ENCODE measurements around the gene KRTAP17-1. TPM values are rescaled to one million over a fixed set of nuclear protein-coding genes. Genes with fewer than 3 reads are reported as not detected.
"Not testable (repeated sequence)": the region's sequence is repeated elsewhere in the genome, so short reads cannot be mapped to it uniquely, and the experiment has no call there.

The KRTAP17-1 gene
- polyA plus RNA-seq, 3 donors: not detected

GRCh38 chr17:41315814-41316445, 420 bp upstream of the KRTAP17-1 start:
- H3K27ac ChIP-seq (ENCODE audit: low read depth, low read length): no peak overlapping the region
- 66 to 81% (median 74%) methylated on average over 17 of the region's 17 CpGs for WGBS, 3 donors

DNA sequence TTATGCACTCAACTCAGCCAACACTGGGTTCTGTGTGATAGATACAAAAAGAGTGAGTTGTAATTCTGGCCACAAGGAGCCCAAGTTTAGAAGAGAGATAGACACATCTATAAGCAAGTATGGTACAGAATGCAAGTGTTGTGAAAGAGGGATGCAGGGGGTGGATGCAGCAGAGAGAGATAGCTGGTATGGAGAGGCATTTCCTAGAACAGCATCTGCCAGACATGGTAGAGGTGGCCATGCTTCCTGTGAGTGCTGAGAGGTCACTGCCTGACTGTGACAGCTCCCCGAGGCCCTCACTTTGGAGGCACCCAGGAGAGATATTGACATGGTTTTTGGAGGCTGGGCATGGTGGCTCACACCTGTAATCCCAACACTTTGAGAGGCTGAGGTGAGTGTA, 4.4 kb downstream of the KRTAP17-1 start:
- H3K27ac ChIP-seq (ENCODE audit: low read depth, low read length): no peak overlapping the region
- 50 to 85% (median 69%) methylated on average over 1 of the region's 1 CpG for WGBS, 3 donors

- WGBS, 3 donors: 49 to 59% (median 53%) methylated on average over 7 of the region's 7 CpGs
- H3K27ac ChIP-seq (ENCODE audit: low read depth, low read length): no peak within 1 kb of the TSS
These were observed 6.6 kb downstream of the KRTAP17-1 start, which contains the start of gene KRTAP16-1 for GRCh38 chr17:41308918-41309359. Gene KRTAP16-1, minus strand, starts transcription at chr17:41309309. Its CDS starts 56 bp downstream, at chr17:41309253.

DNA sequence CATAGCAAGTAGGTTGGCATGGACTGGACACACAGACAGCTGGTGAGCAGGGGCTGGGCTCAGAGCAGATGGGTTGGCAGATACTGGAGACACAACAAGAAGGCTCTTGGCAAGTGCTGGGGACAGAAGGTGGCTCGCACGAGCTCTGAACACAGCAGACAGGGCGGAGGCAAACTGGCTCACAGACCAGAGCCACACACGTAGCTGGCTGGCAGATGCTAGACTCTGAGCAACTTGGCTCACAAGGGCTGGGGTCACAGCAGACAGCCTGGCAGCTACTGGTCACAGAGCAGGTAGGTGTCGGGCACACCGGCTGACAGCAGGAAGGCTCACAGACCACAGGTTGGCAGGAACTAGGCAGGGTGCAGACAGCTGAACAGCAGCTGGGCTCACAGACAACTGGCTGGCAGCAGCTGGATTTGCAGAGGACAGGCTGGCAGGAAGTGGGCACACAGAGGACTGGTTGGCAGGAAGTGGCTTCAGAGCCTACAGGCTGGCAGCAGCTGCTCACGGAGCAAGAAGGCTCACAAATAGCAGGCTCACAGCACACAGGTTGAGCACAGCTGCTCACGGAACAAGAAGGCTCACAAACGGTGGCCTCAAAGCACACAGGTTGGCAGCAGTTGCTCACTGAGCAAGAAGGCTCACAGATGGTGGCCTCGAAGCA, 7.1 kb downstream of the KRTAP17-1 start:
- H3K27ac ChIP-seq (ENCODE audit: low read depth, low read length): no peak overlapping the region
- 37 to 60% (median 50%) methylated on average over 10 of the region's 10 CpGs for WGBS, 3 donors

- H3K27ac ChIP-seq (ENCODE audit: low read depth, low read length): no peak overlapping the region
- 53 to 75% (median 55%) methylated on average over 9 of the region's 9 CpGs for WGBS, 3 donors
These were observed 7.9 kb downstream of the KRTAP17-1 start for GRCh38 chr17:41307647-41308046.

GRCh38 chr17:41304091-41304490, 11.4 kb downstream of the KRTAP17-1 start:
- no peak overlapping the region for H3K27ac ChIP-seq (ENCODE audit: low read depth, low read length)
- 76 to 87% (median 84%) methylated on average over 12 of the region's 12 CpGs for WGBS, 3 donors

DNA sequence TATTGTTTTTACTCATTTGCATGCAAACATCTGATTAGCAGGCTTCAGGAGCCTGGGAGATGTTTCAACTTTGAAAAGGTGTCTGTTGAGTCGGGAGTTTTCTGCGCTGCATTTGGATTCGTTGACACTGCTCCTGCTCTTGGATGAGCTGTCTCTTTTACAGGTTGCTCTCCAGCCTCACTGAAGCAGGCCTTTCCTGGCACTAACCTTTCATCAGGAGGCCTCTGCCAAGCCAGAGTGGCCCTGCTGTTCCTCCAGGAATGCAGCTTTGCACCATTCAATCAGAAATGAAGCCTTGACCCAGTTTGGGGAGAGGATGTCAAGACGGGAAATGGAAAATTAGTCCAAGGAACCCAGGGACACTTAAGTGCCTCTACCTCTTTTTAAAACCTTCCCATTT, 12.5 kb downstream of the KRTAP17-1 start:
- WGBS, 3 donors: 74 to 85% (median 77%) methylated on average over 4 of the region's 4 CpGs
- H3K27ac ChIP-seq (ENCODE audit: low read depth, low read length): no peak overlapping the region

- 55 to 63% (median 59%) methylated on average over 11 of the region's 11 CpGs for WGBS, 3 donors
- H3K27ac ChIP-seq (ENCODE audit: low read depth, low read length): no peak within 1 kb of the TSS
These were observed 13.3 kb downstream of the KRTAP17-1 start, which contains the start of gene KRTAP29-1 for GRCh38 chr17:41301916-41302901. Gene KRTAP29-1, minus strand, starts transcription at chr17:41302851. Its CDS starts 0 bp downstream, at chr17:41302851.

GRCh38 chr17:41301204-41301790, 14.2 kb downstream of the KRTAP17-1 start:
- no peak overlapping the region for H3K27ac ChIP-seq (ENCODE audit: low read depth, low read length)
- WGBS, 3 donors: 60 to 69% (median 69%) methylated on average over 5 of the region's 5 CpGs

GRCh38 chr17:41298458-41299135, 16.9 kb downstream of the KRTAP17-1 start:
- 76 to 91% (median 90%) methylated on average over 20 of the region's 20 CpGs for WGBS, 3 donors

DNA sequence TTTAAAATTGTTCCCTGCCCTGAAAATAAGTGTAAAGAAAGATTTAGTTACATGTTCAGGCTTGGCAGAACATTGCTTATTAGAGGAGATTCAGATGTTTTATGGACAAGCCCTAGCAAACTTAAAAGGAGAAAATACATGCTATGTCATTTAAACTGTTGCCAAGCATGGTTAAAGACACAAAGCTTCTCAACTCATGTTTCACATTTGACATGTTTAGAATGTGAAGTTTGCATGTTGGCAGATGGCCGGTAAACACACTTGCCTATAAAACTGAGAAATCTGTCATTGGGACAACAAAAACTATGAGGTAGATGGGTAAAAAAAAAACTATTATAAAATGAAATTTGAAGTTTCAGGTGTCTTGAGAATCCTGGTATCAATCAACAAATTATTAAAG, 18.7 kb downstream of the KRTAP17-1 start:
- 62 to 77% (median 63%) methylated on average over 1 of the region's 1 CpG for WGBS, 3 donors
- H3K27ac ChIP-seq (ENCODE audit: low read depth, low read length): no peak overlapping the region

More at GRCh38 chr17:41298458-41299135, 16.9 kb downstream of the KRTAP17-1 start:
- H3K27ac ChIP-seq (ENCODE audit: low read depth, low read length): no peak overlapping the region

GRCh38 chr17:41294016-41294415, 21.5 kb downstream of the KRTAP17-1 start:
- no peak overlapping the region for H3K27ac ChIP-seq (ENCODE audit: low read depth, low read length)
- 56 to 75% (median 70%) methylated on average over 1 of the region's 1 CpG for WGBS, 3 donors

DNA sequence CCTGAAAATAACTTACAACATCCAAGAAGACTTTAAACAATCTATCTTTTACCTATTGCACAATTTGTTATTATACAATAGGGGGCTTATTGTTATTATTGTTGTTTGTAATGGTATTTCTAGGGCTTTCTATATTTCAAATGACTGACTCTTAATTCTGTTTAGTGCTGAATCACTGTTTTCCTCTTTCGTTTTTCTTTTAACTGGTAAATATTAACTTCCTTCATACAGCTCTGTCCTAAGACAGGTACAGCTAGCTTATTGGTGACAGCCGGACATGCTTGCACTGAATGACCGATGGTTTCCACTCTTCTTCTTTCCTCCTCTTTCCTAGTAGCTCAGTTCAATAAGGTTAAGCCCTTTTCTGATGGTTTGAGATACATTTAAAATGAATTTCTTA, 28.5 kb downstream of the KRTAP17-1 start:
- 48 to 68% (median 66%) methylated on average over 3 of the region's 3 CpGs for WGBS, 3 donors
- H3K27ac ChIP-seq (ENCODE audit: low read depth, low read length): no peak overlapping the region

DNA sequence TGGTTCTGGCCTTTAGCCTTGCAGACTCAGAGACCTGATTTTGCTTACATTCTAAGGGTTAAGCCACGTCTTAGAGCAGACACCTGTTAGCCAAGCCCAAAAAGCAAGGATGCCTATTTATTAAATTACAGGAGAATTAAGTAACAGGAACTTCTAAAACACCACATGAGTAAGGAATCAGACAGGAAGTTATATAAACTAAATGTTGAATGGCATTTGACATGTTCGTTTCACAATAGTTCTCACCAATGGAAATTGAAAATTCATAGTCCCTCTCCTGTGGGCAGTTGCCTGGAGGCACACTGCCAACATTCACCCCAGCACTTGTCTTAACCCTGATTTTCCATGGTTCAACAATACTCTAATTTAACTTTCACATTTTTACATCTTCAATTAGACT, 31.0 kb downstream of the KRTAP17-1 start:
- 11 to 34% (median 12%) methylated on average over 2 of the region's 2 CpGs for WGBS, 3 donors
- H3K27ac ChIP-seq (ENCODE audit: low read depth, low read length): no peak overlapping the region

DNA sequence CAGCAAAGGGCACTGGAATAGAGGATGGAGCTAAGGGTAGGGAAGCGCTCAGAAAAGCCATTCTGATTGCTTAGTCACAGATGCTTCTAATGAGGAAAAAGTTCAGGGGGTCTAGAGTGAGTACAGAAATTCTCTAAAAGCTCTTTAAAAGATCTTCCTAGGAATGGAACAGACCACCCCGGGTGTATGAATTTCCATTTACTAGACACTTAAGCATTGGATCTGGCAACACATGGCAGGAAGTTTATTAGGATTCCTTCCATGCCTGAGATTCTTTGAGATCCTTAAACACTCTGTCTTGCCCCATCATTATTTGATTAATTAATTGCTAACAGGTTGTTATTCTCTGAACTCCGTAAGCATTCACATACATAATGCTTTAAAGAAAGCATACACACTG, 31.5 kb downstream of the KRTAP17-1 start:
- 37 to 48% (median 39%) methylated on average over 3 of the region's 3 CpGs for WGBS, 3 donors
- no peak overlapping the region for H3K27ac ChIP-seq (ENCODE audit: low read depth, low read length)

- 80 to 90% (median 82%) methylated on average over 3 of the region's 3 CpGs for WGBS, 3 donors
- H3K27ac ChIP-seq (ENCODE audit: low read depth, low read length): no peak overlapping the region
These were observed 37.1 kb downstream of the KRTAP17-1 start for GRCh38 chr17:41278176-41278955.

GRCh38 chr17:41275648-41276190, 39.8 kb downstream of the KRTAP17-1 start, which contains the start of gene KRTAP9-7:
Gene KRTAP9-7, plus strand, starts transcription at chr17:41275698. Its CDS starts 0 bp downstream, at chr17:41275698.
- not testable (repeated sequence) for H3K27ac ChIP-seq (ENCODE audit: low read depth, low read length)
- WGBS, 3 donors: 71 to 91% (median 75%) methylated on average over 3 of the region's 3 CpGs
